HG02840 (cell line): ENCODE measurements around the gene MLN.

Source experiments
- ATAC-seq: cut with Tn5 transposase; IDR thresholded peaks from one replicate; pipeline ENCODE4 v1.9.1; 2021; ENCODE audit warnings: mild to moderate bottlenecking, moderate library complexity, moderate number of reproducible peaks; ENCODE audit not compliant: unreplicated experiment, low FRiP score

The MLN gene

DNA sequence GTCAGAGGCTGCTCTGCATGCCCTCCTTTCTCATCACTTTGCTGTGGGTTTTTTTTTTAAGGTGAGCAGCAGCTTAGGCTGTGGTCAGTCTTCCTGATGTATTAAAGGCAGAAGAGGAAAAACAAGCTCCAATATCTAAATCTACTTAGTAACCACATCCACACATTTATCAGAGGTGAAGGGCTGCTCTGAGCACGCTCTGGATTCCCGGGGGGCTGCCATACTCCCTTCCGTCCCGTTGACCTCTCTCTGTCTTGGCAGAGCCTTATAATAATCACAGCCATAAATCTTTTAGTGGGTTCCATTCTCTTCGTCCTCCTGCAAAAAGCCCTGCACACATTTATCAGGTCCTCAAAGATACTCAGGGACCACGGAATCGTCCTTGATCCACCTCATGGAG lies 12.2 kb downstream of the MLN start:
- ATAC-seq: no peak

DNA sequence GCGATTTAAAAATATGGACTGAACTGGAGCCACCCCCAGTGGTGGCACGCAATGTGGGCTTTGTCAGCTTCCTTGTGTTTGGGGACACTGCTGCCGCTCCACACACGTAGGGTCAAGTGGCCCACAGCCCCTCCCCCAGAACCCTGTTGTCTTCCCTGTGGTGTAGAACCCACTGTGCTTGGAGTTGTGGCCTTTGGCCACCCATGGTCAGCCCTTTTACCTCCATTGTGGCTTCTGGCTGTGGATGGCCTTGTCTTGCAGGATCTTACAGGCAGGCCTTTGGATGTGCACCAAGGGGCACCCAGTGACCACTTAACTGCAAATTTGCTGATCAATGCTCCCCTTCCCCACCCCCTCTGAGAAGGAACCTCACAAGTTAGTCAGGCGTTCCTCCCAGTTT lies 12.9 kb downstream of the MLN start:
- ATAC-seq: no peak

DNA sequence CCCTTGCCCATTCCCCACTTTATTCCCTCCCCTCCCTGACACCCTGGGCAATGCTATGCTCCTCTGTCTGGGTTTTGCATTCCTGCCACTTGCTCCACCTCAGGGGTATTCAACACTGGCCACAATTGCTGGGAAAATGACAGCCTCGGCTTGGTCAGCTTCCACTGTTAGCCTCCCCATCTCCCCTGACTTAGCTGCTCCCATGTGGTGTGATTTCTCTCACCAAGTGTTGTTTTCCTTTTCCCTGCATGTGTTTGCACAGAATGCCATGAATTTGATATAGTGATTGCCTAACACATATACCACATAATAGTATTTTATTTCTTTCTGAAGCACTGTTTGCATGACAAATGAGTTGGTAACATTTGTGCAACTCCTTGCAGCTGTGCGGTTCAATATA lies 13.4 kb downstream of the MLN start:
- no peak for ATAC-seq

DNA sequence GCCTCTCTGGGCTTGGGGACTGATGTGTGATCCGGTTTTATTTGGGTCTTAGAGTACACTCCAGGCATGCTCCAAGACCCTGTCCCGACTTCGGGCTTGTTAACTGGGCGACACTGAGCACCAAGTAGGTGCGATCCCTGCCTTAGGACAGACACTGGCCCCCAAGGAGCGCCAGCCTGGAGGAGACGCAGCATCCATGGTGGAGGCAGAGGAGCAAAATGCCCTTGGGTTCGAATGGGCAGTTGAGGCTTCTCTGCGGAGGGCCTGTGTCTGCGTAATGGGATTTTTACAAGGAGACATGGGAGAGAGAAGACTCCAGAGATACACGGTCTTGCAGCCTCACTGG lies 14.3 kb downstream of the MLN start:
- ATAC-seq: no peak

DNA sequence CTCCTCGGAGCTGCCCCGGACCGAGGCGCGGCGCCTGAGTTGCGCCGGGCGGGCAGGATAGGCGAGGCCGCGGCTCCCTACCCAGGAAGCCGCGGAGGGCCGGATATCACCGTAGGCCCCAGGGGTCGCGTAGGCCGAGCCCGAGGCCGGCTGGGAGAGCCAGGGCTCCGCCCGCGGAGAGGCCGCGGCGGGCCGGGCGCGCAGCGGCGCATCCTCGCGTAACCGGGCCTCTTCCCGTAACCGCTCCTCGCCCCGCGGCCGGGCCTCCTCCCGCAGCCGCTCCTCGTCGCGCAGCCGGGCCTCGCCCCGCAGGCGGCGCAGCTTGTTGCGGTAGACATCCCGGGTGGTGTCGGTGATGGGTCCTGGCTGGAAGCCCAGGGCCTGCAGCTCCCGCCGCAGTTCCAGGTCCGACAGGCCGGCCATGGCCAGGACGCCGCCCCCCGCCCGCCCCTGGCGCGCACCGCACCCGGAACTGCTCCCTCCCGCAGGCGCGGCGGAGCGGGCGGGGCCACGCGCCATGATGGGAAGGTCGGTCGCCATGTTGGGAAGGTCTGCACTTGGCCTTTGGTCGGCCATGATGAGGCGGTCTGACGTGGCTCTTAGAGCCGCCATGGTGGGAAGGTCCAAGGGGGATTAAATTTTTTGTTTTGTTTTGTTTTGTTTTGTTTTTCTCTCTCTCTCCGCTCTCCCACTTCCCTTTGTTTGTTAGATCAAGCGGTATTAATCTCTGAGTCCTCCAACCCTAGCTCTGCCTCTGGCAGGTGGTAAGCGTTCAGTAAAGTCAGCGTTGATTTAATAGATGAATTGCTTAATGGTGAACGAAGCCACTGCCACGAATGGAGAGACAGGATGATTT lies 14.9 kb downstream of the MLN start, which contains the start of gene LEMD2:
Gene LEMD2, minus strand, starts transcription at position 437 of the 856 bp plus-strand sequence. Its CDS starts 14 bp downstream, at position 423.
- peak; percentile 84 for ATAC-seq

DNA sequence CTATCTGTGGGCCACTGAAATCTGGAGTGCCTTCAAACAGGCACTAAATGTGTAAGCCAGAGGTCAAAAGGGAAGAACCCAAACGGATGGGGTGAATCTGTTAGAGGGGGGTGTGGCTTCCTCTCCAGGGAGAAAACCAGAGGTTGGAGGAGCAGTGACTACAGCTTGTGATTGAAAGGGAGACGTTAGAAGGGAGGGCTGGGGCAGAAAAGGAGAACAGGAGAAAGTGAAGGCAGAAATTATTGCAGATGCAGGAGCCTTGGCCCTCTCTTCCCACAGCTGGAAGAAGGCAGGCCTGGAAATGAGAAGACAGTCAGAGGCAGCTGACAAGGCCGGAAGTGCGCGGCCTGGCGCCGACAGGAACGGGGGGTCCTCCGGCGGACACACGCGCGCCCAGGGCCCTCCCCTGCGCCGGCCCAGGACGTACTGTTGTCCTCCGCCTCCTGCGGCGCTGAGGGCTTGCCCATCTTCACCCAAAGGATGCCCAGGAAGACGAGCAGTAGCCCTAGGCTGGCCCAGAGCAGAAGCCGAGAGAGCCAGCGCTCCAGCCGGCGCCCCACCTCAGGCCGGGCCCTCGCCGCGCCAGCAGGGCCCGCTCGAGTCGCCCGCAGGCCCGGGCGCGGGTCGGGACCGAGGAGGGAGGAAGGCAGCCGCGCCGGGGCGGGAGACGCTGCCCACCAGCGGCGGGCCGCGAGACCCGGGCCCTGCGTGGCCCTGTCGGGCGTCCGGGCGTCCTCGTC lies 15.7 kb downstream of the MLN start:
- peak; percentile 40 for ATAC-seq

DNA sequence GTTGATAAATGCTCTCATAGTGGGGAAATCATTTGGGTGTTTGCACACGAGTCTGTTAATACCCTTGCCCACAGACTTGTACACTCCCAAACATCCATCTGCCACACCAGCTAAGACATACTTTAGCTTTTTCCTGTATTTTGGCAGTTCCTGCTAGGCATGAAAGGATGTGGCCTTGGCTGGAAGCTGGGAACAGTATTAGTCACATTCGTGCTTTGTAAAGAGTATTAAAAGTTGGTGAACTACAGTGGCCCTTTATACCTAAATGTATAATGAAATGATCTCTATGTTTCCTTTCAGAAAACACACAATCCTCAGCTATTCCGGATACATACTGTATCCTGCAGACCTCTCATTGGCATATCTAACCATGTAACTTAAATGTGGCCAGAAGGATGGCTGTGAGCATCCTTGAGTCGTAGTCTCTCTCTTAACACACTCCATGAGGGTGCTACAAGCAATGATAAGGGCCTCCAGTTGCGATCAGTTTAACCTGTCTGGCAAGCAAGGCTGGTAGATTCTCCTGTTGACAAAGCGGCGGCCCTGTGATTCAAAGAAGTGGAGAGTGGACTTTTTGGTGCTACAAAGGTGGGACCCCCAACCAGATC lies 16.4 kb downstream of the MLN start:
- no peak for ATAC-seq

DNA sequence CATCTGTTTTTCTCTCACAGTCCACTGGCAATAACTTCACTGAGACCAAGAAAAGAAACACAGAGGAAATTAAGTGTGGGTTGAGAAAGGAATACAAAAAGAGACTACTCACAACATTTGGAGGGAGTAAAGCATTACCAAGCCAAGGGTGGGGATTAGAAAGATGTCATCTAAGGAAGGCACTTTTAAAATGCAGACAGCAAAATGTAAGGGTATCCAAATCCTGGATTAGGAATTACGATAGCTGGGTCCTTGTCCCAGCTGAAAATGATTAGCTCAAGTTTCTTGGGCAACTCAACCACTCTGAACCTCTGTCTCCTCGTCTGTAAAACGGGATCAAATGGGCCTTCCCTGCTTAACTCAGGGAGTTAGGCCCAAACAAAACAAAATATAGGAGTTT lies 17.1 kb downstream of the MLN start:
- ATAC-seq: no peak

DNA sequence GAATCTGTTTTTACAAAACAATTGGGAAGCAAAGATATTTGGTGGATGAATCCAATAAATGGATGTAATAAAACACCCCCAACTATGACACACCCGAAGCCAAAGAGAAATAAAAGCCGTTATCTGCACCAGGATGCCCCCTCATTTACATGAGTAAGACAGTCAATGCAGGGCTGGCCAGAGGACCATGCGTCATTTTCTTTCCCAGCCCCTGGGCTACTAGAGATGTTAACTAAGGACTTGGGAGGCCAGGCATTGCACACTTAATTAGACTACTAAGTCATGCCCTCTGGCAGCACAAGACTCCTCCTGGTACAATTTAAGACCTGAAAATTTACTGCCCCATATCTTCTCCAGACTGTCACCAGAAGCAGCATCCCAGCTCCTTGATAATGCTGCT lies 18.0 kb downstream of the MLN start:
- ATAC-seq: no peak

DNA sequence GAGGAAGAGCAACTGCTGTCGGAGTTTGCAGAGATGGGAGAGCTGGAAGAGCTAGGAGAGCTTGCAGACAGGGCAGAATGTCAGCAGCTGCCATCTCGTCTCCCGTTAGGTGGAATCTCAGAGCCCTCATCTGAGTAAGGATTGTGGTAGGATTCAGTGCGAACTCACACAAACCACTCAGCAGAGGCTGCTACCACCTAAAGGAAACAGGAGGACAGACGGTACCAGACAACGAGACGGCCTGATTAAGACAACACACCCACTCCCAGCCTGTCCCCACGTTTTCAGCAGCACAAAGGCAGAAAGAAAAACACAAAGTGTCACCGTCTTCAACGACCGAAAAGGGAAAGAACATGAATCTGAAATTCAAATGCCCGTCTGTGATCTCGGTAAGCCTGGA lies 19.0 kb downstream of the MLN start:
- ATAC-seq: no peak

DNA sequence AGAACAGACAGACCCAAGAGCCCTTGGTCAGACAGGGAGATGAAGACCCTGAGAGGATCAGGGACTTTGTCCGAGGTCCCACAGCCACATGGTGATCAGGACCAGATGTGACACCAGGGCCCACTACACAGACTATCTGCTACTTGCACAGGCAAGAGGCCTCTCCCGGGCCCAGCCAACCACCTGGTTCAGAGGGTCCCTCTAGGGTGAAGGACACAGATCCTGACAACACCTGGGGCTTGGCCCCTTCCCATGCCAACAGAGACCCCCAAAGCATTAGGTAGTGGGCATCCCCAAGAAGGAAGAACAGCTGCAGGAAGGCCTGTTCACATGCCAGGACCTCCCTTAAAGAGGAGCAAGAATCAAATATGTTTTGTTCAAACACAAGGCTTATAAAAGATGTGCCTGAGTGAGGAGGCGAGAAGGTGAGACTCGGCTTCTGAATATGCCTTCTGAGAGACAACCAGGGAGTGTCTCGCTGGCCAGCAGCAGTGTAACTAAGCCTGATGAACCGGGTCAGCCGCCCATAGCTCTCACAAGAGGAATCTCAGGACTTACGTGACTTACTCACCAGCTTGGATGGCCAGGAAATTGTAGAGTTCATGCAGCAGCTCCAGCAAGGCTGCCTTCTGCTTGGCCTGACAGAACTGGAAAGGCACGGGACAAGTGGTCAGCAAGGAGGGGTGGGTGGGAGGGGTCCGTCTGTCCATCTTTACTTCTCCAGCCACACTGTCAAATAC lies 19.9 kb downstream of the MLN start:
- no peak for ATAC-seq

DNA sequence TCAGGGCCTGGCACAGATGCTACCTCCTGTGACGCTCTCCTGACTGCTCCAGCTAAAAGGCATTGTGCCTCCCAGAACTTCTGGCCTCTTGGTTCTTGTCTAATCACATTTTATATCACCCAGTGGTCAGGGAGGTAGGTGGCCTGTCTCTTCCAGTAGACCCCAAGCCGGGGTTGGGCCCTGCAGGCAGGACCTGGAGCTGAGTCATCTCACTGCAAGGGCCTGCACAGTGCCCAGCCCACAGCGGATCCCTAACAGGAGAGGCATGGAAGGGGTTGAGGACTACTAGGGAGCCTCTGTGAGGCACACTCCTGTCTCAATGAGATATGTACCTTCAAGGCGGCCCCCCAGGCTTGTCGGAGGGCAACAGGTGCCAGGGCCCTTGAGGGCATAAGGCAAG lies 21.2 kb downstream of the MLN start:
- no peak for ATAC-seq

DNA sequence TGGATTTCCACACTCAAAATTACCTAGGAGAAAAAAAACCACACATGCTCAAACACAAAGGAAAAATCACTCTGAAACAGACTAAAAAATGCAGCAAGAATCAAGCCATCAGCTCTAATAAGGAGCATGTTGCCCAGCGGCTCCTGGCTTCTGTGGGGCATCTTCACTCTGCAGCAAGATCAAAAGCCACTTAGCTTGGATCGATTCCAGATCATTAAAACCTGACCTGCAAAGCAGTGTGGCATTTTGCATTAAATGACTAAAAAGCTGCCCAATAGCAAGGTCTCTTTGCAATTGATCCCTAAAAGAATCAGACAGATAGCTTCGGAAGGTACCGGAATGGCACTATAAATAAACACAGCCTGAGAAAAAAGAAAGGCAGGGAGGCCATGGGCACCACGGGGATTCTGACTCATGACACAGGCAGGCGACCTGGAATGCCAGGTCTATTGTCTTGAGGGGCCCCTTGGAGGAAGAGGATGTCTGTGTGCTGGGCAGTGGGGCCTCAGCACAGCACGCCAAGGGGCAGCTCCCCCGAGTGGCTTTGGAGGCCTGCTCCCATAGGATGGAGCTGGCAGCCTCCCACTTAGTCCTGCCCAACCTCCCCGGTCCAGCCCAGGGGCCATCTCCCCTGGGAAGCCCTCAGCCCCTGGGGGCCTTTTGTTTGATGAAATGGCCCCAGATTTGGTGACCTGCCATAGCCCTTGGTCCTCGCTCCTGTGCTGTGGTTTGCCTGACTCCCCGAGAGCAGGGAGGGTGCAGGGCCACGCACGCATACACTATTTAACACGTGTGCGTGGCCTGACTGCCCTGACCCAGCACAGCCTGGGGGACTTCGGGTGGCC lies 22.4 kb downstream of the MLN start:
- no peak for ATAC-seq

DNA sequence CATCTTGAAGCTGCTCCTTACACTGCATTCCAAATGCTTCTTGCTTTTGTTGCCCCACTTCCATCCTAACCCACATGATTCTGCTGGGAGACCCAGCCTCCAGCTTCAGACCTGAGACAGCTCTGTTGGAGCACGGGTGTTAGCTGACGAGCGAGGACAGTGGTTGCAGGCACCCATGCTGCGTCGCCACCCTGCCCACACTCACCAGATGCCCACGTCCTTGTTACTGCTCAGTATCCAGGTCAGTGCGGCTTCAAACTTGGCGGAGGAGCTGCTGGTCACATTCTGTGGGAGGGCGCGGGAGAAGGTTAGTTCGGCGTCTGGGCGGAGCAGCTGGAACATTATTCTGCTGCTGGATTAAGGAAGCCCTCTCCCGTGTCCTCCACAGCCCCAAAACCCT lies 23.9 kb downstream of the MLN start:
- ATAC-seq: no peak

DNA sequence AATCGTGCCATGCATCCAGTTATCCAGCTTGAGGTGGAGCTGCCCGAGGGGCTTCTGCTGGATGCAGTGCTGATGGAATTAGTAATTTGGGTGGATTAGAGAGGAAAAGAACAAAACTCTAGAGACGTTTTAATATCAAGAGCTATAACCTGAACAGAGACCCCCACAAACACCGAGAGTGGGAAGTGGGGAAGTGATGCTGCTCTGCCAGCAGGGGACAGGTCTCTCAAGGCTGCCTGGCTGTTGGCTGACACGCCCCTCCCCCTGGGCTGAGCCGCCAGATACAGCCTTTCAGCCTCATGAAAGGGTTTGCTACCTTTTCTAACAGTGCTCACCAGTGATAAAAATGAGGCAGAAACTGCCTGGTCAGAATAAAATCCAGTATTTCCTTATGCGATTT lies 24.5 kb downstream of the MLN start:
- ATAC-seq: no peak

DNA sequence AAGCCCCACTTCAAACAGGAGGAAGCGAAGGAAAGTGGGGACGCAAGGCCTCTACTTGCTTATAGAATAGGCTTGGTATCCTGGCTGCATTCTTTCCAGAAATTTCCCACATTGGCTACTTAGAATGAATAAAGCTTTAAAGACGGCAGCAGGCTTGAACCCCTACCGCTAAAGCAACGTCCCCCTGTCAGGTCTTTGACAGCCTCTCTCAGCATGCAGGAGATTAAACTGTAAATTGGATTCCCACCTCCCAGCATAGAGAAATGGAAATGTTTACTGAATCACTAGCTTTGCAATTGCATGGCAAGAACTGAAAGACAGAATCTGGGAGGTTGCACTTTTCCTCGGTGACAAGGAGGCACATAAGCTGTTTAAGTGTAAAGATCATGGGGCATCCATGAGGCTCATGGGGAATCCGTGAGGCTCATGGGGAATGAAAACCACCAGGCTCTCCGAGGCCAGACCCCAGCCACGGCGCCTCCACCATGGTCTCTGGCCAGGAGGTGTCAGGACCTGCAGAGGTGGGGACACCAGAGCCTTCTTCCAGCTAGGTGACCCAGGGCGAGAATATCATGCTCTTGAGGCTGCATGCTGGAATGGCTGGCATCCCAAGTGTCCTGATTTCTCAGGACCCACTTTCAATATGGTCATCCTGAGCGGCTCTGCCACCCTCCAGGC lies 25.2 kb downstream of the MLN start:
- ATAC-seq: no peak

DNA sequence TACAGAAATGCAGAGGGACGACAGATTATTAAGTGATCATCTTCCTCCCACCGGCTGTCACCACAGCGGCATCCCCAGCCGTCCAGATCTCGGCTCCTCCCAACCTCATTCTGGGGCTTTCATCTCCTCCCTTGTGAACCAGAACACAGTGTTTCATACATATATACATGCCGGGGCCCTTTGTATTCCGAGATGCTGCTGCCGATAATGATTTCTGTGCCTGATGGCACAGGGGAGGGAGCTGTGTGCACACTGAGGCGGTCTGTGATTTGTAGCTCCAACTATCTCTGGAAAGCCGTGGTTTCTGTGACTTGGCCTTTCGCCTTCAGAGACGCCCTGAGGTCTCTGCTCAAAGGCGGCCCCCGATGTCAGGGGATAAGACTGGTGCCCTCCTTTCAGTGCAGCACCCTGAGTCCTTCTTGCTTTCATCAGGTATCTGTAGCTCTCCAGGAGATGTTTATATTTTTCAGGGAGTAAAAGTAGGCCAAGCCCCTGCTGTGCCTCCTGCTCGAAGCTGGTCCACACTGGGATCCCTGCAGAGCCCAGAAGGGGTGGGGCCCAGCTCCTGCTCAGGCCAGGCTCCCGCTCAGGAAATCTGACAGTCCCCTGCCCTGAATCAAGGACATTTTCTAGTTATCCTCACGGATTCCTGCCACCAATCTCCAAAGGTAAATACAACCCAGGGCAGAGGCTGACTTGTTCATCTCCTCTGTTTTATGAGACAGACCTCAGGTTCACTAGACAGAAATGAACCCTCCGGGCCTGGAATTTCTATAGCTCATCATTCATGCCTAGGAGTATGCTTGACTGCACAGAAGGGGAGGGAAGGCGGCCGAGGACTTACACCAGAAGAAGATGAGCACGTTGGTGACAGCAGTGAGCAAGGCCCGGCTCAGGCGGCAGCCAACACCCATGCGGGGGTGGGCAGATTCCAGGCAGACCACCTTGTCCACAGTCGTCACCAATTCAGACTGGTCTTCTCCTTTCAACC lies 26.1 kb downstream of the MLN start:
- no peak for ATAC-seq

DNA sequence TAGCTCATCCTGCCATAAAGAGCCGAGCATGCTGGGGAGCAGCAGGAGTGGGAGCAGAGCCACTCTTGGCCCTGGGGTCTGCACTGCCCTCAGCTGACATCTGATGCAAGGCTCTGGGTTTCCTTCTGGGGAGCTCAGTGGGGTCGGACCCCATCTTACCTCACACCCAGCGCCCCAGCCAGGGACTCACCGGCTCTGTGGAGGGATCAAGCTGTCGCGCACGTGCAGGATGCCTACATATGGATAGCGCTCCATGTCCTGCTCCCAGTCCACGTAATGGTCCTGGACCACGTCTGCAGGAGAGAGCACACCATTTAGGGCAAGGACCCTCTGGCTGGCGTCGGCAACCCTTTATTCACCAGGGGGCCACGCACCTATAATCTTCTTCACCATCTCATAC lies 27.0 kb downstream of the MLN start:
- no peak for ATAC-seq
